ENCODE data around the gene SRSF7. TPM values are rescaled to one million over a fixed set of nuclear protein-coding genes. Genes with fewer than 3 reads are reported as not detected.
"Not testable (repeated sequence)": the region's sequence is repeated elsewhere in the genome, so short reads cannot be mapped to it uniquely, and the experiment has no call there.

The SRSF7 gene
- polyA plus RNA-seq (ENCODE audit: insufficient read depth in 1 of 5, insufficient read length in 5 of 5, low replicate concordance in 1 of 5), result 100 to 1,000 TPM; 221 to 278 (median 232) TPM
- long read RNA-seq, donor 1, transcript SRSF7-204 (9 exons, 2,857 nt), result minor isoform, 8 of 177 reads
- long read RNA-seq, donor 1, transcript SRSF7-201 (8 exons, 2,489 nt), result major isoform, 47 of 177 reads
- long read RNA-seq, donor 1, transcript SRSF7-208 (7 exons, 1,903 nt), result minor isoform, 11 of 177 reads
- long read RNA-seq, donor 1, transcript SRSF7-209 (7 exons, 2,453 nt), result minor isoform, 11 of 177 reads
- long read RNA-seq, donor 1, partial matches to known transcripts, result 94 of 177 reads
- long read RNA-seq, donor 1, other reads (novel, unspliced or antisense), result 0 of 177 reads
- long read RNA-seq, donor 2, transcript SRSF7-208 (7 exons, 1,903 nt), result minor isoform, 5 of 73 reads
- long read RNA-seq, donor 2, transcript SRSF7-204 (9 exons, 2,857 nt), result minor isoform, 5 of 73 reads
- long read RNA-seq, donor 2, transcript SRSF7-209 (7 exons, 2,453 nt), result minor isoform, 5 of 73 reads
- long read RNA-seq, donor 2, transcript SRSF7-201 (8 exons, 2,489 nt), result major isoform, 32 of 73 reads
- long read RNA-seq, donor 2, partial matches to known transcripts, result 16 of 73 reads
- long read RNA-seq, donor 2, other reads (novel, unspliced or antisense), result 0 of 73 reads
- long read RNA-seq, donor 3, transcript SRSF7-209 (7 exons, 2,453 nt), result minor isoform, 7 of 91 reads
- long read RNA-seq, donor 3, transcript SRSF7-201 (8 exons, 2,489 nt), result major isoform, 32 of 91 reads
- long read RNA-seq, donor 3, transcript SRSF7-208 (7 exons, 1,903 nt), result minor isoform, 9 of 91 reads
- long read RNA-seq, donor 3, transcript SRSF7-202 (8 exons, 1,050 nt), result minor isoform, 5 of 91 reads
- long read RNA-seq, donor 3, partial matches to known transcripts, result 29 of 91 reads
- long read RNA-seq, donor 3, other reads (novel, unspliced or antisense), result 0 of 91 reads
- long read RNA-seq, donor 4, transcript SRSF7-201 (8 exons, 2,489 nt), result major isoform, 21 of 62 reads
- long read RNA-seq, donor 4, transcript SRSF7-204 (9 exons, 2,857 nt), result minor isoform, 5 of 62 reads
- long read RNA-seq, donor 4, partial matches to known transcripts, result 27 of 62 reads
- long read RNA-seq, donor 4, other reads (novel, unspliced or antisense), result 0 of 62 reads
- long read RNA-seq, donor 5, transcript SRSF7-204 (9 exons, 2,857 nt), result minor isoform, 7 of 196 reads
- long read RNA-seq, donor 5, transcript SRSF7-201 (8 exons, 2,489 nt), result major isoform, 81 of 196 reads
- long read RNA-seq, donor 5, transcript SRSF7-209 (7 exons, 2,453 nt), result minor isoform, 20 of 196 reads
- long read RNA-seq, donor 5, partial matches to known transcripts, result 76 of 196 reads
- long read RNA-seq, donor 5, other reads (novel, unspliced or antisense), result 0 of 196 reads
- long read RNA-seq, donor 6, transcript SRSF7-204 (9 exons, 2,857 nt), result minor isoform, 10 of 130 reads
- long read RNA-seq, donor 6, transcript SRSF7-209 (7 exons, 2,453 nt), result minor isoform, 13 of 130 reads
- long read RNA-seq, donor 6, transcript SRSF7-208 (7 exons, 1,903 nt), result minor isoform, 15 of 130 reads
- long read RNA-seq, donor 6, transcript SRSF7-201 (8 exons, 2,489 nt), result major isoform, 48 of 130 reads
- long read RNA-seq, donor 6, partial matches to known transcripts, result 37 of 130 reads
- long read RNA-seq, donor 6, other reads (novel, unspliced or antisense), result 0 of 130 reads
- long read RNA-seq, donor 7, transcript SRSF7-201 (8 exons, 2,489 nt), result major isoform, 25 of 50 reads
- long read RNA-seq, donor 7, transcript SRSF7-209 (7 exons, 2,453 nt), result minor isoform, 6 of 50 reads
- long read RNA-seq, donor 7, transcript SRSF7-204 (9 exons, 2,857 nt), result minor isoform, 5 of 50 reads
- long read RNA-seq, donor 7, partial matches to known transcripts, result 7 of 50 reads
- long read RNA-seq, donor 7, other reads (novel, unspliced or antisense), result 0 of 50 reads
- long read RNA-seq, donor 8, transcript SRSF7-209 (7 exons, 2,453 nt), result minor isoform, 5 of 39 reads
- long read RNA-seq, donor 8, transcript SRSF7-201 (8 exons, 2,489 nt), result major isoform, 19 of 39 reads
- long read RNA-seq, donor 8, partial matches to known transcripts, result 5 of 39 reads
- long read RNA-seq, donor 8, other reads (novel, unspliced or antisense), result 0 of 39 reads

DNA sequence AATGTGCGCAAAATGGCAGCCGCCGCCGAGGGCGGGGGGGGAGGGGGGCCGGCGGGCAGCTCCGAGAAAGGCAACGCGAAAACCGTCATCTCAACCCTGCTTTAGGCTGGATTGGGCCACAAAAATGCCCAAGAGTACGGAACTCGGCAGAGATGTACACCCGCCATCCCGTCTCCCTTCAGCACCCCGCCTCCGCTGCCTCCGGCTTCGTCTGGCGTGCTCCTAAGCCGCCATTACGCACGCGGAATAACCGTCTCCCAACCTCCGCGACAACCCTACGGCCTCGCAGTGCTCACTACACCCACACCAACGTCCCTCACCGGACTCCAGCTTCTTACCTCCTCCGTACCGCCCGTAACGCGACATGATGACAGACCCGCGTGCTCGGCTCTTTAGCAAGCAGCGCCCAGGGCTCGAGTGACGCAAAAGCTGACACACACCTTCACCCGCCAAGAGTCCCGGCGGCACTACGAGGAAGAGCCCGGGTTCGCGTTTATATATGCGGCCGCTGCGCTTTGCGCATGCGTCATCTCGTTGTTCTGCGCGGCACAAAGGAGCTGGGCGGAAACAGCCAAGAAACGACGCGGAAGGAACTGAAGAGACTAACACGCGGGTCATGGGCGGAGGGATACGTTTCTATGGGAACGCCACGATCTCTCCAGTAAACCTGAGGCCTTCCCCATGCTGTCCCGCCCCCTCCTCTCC is at the start of gene SRSF7:
SRSF7 (minus strand) TSS at position 471 of the 705 bp plus-strand sequence; CDS start at position 366, 105 bp downstream.
- peak; percentile 100 for DNase-seq

DNA sequence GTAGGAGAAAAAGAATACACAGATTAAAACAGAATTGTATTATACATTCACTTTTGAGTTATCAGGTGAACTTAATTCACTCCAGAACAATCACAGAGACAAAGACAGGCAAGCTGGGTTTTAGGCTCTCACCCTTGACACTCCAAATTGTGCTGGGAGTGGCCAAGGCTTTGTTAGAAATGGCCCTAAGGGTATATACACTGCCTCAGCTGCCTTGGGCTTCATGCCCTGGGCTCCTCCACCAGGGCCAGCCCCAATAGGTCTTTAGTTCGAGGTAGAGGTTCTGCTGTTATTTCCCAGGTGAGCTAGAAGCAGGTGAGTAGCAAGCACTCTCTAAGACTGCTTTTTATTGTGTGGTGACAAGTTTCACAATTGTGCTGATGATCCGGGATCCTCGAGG is 46.8 kb upstream of the SRSF7 start:
- no peak for DNase-seq

- no peak for DNase-seq
These were observed 46.1 kb upstream of the SRSF7 start for GRCh38 chr2:38797250-38797676.

DNA sequence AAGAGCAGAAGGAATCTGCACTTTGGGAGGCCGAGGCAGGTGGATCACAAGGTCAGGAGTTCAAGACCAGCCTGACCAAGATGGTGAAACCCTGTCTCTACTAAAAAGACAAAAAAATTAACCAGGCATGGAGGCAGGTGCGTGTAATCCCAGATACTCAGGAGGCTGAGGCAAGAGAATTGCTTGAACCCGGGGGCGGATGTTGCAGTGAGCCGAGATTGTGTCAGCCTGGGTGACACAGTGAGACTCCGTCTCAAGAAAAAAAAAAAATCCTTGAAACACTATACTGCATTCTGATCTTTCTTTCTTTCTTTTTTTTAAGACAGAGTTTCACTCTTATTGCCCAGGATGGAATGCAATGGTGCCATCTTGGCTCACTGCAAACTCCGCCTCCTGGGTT is 43.9 kb upstream of the SRSF7 start:
- not testable (repeated sequence) for DNase-seq

- no peak for DNase-seq
These were observed 43.2 kb upstream of the SRSF7 start for GRCh38 chr2:38794235-38794946.

GRCh38 chr2:38793511-38793910 is 42.4 kb upstream of the SRSF7 start:
- no peak for DNase-seq

- DNase-seq, result no peak
These were observed 41.6 kb upstream of the SRSF7 start for GRCh38 chr2:38792751-38793150.

DNA sequence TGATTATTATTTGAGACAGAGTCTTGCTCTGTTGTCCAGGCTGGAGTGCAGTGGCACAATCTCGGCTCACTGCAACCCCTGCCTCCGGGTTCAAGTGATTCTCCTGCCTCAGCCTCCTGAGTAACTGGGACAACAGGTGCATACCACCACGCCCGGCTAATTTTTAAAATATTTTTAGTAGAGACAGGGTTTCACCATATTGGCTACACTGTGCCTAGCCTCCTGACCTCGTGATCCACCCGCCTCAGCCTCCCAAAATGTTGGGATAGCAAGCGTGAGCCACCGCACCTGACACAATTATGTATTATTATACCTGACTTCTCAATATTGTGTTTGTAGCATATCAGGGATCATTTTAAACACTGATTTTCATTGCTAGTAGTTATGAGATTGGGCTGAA is 41.2 kb upstream of the SRSF7 start:
- not testable (repeated sequence) for DNase-seq

DNA sequence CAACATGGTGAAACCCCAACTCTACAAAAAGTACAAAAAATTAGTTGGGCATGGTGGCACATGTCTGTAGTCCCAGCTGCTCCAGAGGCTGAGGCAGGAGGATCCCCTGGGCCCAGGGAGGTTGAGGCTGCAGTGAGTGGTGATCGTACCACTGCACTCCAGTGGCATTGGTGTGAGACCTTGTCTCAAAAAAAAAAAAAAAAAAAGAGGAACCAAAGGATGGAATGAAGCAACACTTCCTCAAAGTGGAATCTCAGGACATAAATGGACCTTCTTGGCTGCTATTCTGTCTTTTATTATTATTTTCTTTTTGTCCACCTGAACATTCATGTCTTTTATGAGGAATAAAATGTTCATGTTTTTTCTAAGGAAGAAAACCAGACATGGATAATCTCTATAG is 40.6 kb upstream of the SRSF7 start:
- no peak for DNase-seq

DNA sequence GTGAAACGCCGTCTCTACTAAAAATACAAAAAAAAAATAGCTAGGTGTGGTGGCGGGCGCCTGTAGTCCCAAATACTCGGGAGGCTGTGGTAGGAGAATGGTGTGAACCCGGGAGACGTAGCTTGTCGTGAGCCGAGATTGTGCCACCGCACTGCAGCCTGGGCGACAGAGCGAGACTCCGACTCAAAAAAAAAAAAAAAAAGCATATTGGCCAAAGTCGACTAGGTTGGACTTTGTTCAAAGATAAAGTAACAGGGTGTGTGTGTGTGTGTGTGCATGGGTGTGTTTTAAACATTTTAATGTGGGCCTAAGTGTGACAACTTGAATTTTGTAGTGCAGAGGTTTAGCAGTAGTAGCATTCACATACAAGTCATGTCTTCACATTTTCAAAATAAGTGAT is 38.5 kb upstream of the SRSF7 start:
- no peak for DNase-seq

- no peak for DNase-seq
These were observed 37.1 kb upstream of the SRSF7 start for GRCh38 chr2:38788306-38788705.

DNA sequence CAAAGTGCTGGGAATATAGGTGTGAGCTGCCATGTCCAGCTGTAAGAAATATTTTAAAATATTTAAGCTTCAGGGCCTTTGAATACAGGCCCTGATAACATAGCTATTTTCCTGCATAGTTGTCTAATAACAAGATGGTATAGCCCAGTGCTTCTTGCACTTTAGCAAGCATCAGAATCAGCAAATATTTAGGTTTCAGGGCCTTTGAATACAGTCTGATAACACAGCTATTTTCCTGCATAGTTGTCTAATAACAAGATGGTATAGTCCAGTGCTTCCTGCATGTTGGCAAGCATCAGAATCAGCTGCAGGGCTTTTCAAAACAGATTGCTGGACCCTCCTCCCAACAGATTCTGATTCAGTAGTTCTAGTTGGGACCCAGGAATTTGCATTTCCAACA is 32.4 kb upstream of the SRSF7 start:
- no peak for DNase-seq

- DNase-seq, result no peak
These were observed 27.5 kb upstream of the SRSF7 start for GRCh38 chr2:38778687-38779082.

DNA sequence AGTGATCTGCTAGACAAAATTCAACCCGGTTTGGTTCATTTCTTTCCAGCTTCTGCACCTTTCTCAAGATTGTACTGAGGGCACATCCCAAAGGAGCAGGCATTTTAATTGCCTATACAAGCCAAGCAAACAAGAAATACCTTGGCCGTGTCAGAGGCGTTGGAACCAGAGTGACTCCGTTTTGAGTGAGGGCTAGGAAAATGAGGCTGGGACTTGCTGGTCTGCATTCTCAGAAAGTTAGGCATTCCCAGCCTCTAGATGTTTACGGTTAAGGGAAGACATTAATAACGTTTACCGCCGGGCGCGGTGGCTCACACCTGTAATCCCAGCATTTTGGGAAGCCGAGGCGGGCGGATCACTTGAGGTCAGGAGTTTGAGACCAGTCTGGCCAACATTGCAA is 25.4 kb upstream of the SRSF7 start:
- DNase-seq, result no peak

- DNase-seq, result no peak
These were observed 24.7 kb upstream of the SRSF7 start for GRCh38 chr2:38775921-38776225.

GRCh38 chr2:38775097-38775920 is 24.1 kb upstream of the SRSF7 start:
- DNase-seq, result no peak

DNA sequence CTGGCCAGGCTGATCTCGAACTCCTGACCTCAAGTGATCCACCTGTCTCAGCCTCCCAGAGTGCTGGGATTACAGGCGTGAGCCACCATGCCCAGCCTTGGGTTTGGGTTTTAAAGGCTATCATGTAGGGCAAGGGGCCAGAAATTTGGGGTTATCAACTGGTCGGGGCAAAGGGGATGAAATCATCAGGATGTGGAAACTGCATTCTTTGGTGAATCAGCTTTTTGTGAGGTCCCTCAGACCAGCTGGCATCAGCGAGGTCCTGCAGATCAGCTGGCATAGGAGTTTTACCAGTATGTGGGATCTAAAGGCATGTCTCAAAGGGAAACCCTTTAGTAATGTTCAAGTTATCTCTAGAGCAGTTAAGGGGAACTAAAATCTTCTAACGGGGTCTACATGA is 20.5 kb upstream of the SRSF7 start:
- no peak for DNase-seq

DNA sequence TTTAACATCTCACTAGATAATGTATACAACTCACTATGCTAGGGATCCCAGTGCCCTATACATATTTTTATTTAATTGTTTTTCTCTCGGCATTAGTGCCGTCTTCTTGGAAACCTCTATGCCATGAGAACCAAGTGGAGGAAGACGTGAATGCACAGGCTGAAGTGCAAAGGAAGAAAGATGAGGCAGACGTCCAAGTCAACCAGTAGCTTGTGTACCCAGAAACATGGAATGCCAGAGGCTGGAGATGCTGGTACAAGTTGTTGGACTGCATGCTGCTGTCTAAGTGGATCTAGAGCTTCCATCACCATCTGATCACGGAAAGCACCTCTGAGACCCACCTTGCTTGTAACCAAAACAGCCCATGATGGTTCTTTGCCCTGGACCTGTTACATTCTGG is 14.4 kb upstream of the SRSF7 start:
- no peak for DNase-seq
